CD4-positive, alpha-beta T cell (primary cell): ENCODE measurements around the gene BAG3. TPM values are rescaled to one million over a fixed set of nuclear protein-coding genes. Genes with fewer than 3 reads are reported as not detected.

Experiments used
- ATAC-seq: fragments of 200-7000 bp; cut with Tn5 transposase; one replicate; pipeline ENCODE4 v1.10.0; 2022; ENCODE audit warnings: mild to moderate bottlenecking; ENCODE audit not compliant: poor library complexity
- CTCF ChIA-PET: fragments of 350-600 bp; sonication (Branson Sonifier 250); formaldehyde crosslinking; loops from one replicate; lab custom pipeline; 2021; ENCODE audit warnings: antibody characterized with exemption, inconsistent platforms; lab: Charles Lee
- POLR2A ChIA-PET: fragments of 350-600 bp; sonication (Branson Sonifier 250); formaldehyde crosslinking; loops from one replicate; lab custom pipeline; 2021; ENCODE audit warnings: antibody characterized with exemption, inconsistent platforms; lab: Charles Lee
- DNase-seq, 14 experiments: peaks; one replicate each; pipeline ENCODE4 v3.0.0-alpha.2; 2013 to 2020; ENCODE audit warnings: mixed read lengths in 2 of 14
- H3K27ac ChIP-seq, 2 donors: one replicate each; pipeline versions ENCODE4 v1.5.1 to v1.7.0; 2013; ENCODE audit warnings: low read length in 2 of 2, low read depth in 1 of 2, mild to moderate bottlenecking in 1 of 2
- H3K27me3 ChIP-seq, 2 experiments: 1 replicate in 1 of 2; 2 replicates in 1 of 2; pipeline versions ENCODE4 v1.6.1 to v1.7.0; 2013; ENCODE audit warnings: low read length in 2 of 2, control low read depth in 1 of 2, mild to moderate bottlenecking in 1 of 2, moderate library complexity in 1 of 2; ENCODE audit not compliant: insufficient read depth in 2 of 2, control insufficient read depth in 1 of 2
- H3K36me3 ChIP-seq: one replicate; pipeline ENCODE4 v1.6.1; 2013; ENCODE audit warnings: low read length, control low read depth; ENCODE audit not compliant: insufficient read depth
- H3K4me1 ChIP-seq: one replicate; pipeline ENCODE4 v1.6.1; 2013; ENCODE audit warnings: low read length, control low read depth; ENCODE audit not compliant: insufficient read depth
- H3K4me3 ChIP-seq: one replicate; pipeline ENCODE4 v1.5.1; 2013; ENCODE audit warnings: mild to moderate bottlenecking, low read length, moderate library complexity
- H3K9me3 ChIP-seq, 2 experiments: 1 replicate in 1 of 2; 2 replicates in 1 of 2; pipeline versions ENCODE4 v1.6.1 to v1.7.0; 2013; ENCODE audit warnings: low read length in 2 of 2, mild to moderate bottlenecking in 2 of 2, control low read depth in 1 of 2, moderate library complexity in 1 of 2; ENCODE audit not compliant: control insufficient read depth in 1 of 2, insufficient read depth in 1 of 2
- H3K27ac Mint-ChIP-seq: one replicate; pipeline ENCODE4 v1.8.0; 2020; ENCODE audit warnings: mixed read lengths
- H3K27me3 Mint-ChIP-seq: one replicate; pipeline ENCODE4 v1.8.0; 2021; ENCODE audit warnings: mixed read lengths
- H3K36me3 Mint-ChIP-seq: one replicate; pipeline ENCODE4 v1.8.0; 2021; ENCODE audit warnings: low read depth, mixed read lengths
- H3K4me1 Mint-ChIP-seq: one replicate; pipeline ENCODE4 v1.8.0; 2021; ENCODE audit warnings: low read depth, mixed read lengths
- H3K4me3 Mint-ChIP-seq: one replicate; pipeline ENCODE4 v1.8.0; 2020; ENCODE audit warnings: mild to moderate bottlenecking, mixed read lengths
- H3K9me3 Mint-ChIP-seq: one replicate; pipeline ENCODE4 v1.8.0; 2020; ENCODE audit warnings: mixed read lengths
- CTCF ChIP-seq: fragments of 200-600 bp; IDR thresholded peaks from one replicate; pipeline ENCODE4 v1.8.0; 2022; ENCODE audit warnings: antibody characterized with exemption, mild to moderate bottlenecking
- intact Hi-C, 2 experiments: fragments of 100-400 bp; cut with DNase I in 1 of 2; cut with micrococcal nuclease in 1 of 2; formaldehyde crosslinking; loops; one replicate each; pipeline versions ENCODE4 v1.15.1 to v1.9.0; 2023 to 2025; cut with DNase I, micrococcal nuclease
- total RNA-seq, 174 experiments: library from RNA in 2 of 174; stranded (reverse) in 2 of 174; gene quantifications; one replicate each; pipeline ENCODE4 v1.2.3 and lab custom pipeline; 2021 to 2026

Gene BAG3
- total RNA-seq, 2 experiments from 2014 or later, result 65.1 to 65.8 TPM

- Mint-ChIP-seq H3K27ac (no peak overlapping the region), H3K4me3 (no peak overlapping the region), H3K27me3 (no peaks in the 10 kb centered on the region), H3K4me1 (no peaks in the 10 kb centered on the region), H3K9me3 (no peaks in the 10 kb centered on the region), H3K36me3 (no peaks in the 10 kb centered on the region)
- CTCF ChIA-PET, result interaction anchor here (0.6 to 1.3 kb wide), 2 partner anchors 32 to 118 kb away, joined by 3 to 6 read pairs; no protein-coding TSS in a partner anchor
- POLR2A ChIA-PET, result interaction anchor here (0.6 to 1.2 kb wide), 2 partner anchors 20 to 436 kb away, joined by 3 read pairs; no protein-coding TSS in a partner anchor
- Histone ChIP-seq H3K36me3 (no peaks in the 10 kb centered on the region), H3K27ac (no peak overlapping the region), H3K9me3 (no peaks in the 10 kb centered on the region), H3K4me3 (no peak overlapping the region), H3K4me1 (no peaks in the 10 kb centered on the region), H3K27me3 (no peaks in the 10 kb centered on the region)
- no peak for TF ChIP-seq CTCF
- intact Hi-C loops, result no loop called here
- DNase-seq (no peak), ATAC-seq (no peak)
Measured at GRCh38 chr10:119634219-119634544, 17.0 kb upstream of the BAG3 start.

GRCh38 chr10:119637631-119638030 is 13.5 kb upstream of the BAG3 start:
- H3K4me3 Mint-ChIP-seq, result no peak overlapping the region
- ChIA-PET CTCF (no interaction called here), POLR2A (no interaction called here)
- Histone ChIP-seq H3K27me3 (no peaks in the 10 kb centered on the region), H3K36me3 (no peaks in the 10 kb centered on the region), H3K9me3 (no peaks in the 10 kb centered on the region), H3K27ac (no peak overlapping the region), H3K4me1 (peaks cover 16% of the 10 kb centered on the region), H3K4me3 (no peak overlapping the region)
- no peak for TF ChIP-seq CTCF
- no peak overlapping the region for H3K27ac Mint-ChIP-seq
- H3K36me3 Mint-ChIP-seq, result no peaks in the 10 kb centered on the region
- H3K27me3 Mint-ChIP-seq, result no peaks in the 10 kb centered on the region
- H3K4me1 Mint-ChIP-seq, result peaks cover 13% of the 10 kb centered on the region
- intact Hi-C loops, result no loop called here
- ATAC-seq (no peak), DNase-seq (no peak)
- H3K9me3 Mint-ChIP-seq, result no peaks in the 10 kb centered on the region

DNA sequence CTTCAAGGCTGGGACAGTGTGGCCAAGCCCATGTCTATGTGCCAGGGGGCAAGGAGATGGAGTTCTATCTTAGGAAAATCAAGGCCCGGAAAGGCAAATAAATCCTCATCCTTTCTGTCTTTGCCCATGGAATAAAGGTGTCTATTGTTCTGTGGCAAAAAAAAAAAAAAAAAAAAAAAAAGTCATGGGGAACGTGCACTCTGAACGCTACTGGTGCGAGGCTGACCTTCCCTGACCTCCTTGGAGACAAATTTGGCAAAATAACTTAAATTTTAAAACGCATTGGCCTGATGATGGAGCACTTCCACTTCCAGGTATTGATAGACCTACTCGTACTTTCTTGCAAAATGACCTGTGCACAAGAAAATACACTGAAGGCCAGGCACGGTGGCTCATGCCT is 12.2 kb upstream of the BAG3 start:
- ChIA-PET CTCF (no interaction called here), POLR2A (no interaction called here)
- intact Hi-C loops, result no loop called here
- Histone ChIP-seq H3K4me1 (peaks cover 29% of the 10 kb centered on the region), H3K36me3 (no peaks in the 10 kb centered on the region), H3K27ac (no peak overlapping the region), H3K27me3 (no peaks in the 10 kb centered on the region), H3K9me3 (no peaks in the 10 kb centered on the region), H3K4me3 (no peak overlapping the region)
- no peak overlapping the region for H3K27ac Mint-ChIP-seq
- no peaks in the 10 kb centered on the region for H3K9me3 Mint-ChIP-seq
- no peaks in the 10 kb centered on the region for H3K36me3 Mint-ChIP-seq
- peaks cover 24% of the 10 kb centered on the region for H3K4me1 Mint-ChIP-seq
- DNase-seq, result no peak
- ATAC-seq, result no peak
- no peaks in the 10 kb centered on the region for H3K27me3 Mint-ChIP-seq
- H3K4me3 Mint-ChIP-seq, result no peak overlapping the region
- no peak for TF ChIP-seq CTCF
